IMR-90 (cell line): ENCODE results near the gene MBOAT1.

Source experiments
- CEBPB ChIP-seq: IDR thresholded peaks from 2 replicates; pipeline ENCODE4 v1.6.1; 2012; ENCODE audit warnings: low read depth, low read length, improper control_type of control experiment
- CTCF ChIP-seq: conservative IDR thresholded peaks from 2 replicates; pipeline ENCODE4 v1.5.1; 2012; ENCODE audit warnings: mild to moderate bottlenecking, low read depth, low read length, improper control_type of control experiment
- MAFK ChIP-seq: IDR thresholded peaks from 2 replicates; pipeline ENCODE4 v1.6.1; 2012; ENCODE audit warnings: low read depth, low read length, improper control_type of control experiment
- POLR2A ChIP-seq: IDR thresholded peaks from 2 replicates; pipeline ENCODE4 v1.6.1; 2012; ENCODE audit warnings: mild to moderate bottlenecking, low read depth, low read length
- SMC3 ChIP-seq: fragments of 150-350 bp; IDR thresholded peaks from 2 replicates; pipeline ENCODE4 v1.6.1; 2016; ENCODE audit warnings: low read depth, mild to moderate bottlenecking, antibody characterized with exemption, low read length, moderate library complexity
- TF ChIP-seq, protein P1 (sequence below): fragments of 150-350 bp; IDR thresholded peaks from 2 replicates; pipeline ENCODE4 v1.6.1; 2016; ENCODE audit warnings: low read depth, mild to moderate bottlenecking, low read length, moderate library complexity, borderline replicate concordance

- TF ChIP-seq CEBPB: no peak
- no peak for TF ChIP-seq CTCF
- TF ChIP-seq POLR2A: no peak
- TF ChIP-seq, protein P1, sequence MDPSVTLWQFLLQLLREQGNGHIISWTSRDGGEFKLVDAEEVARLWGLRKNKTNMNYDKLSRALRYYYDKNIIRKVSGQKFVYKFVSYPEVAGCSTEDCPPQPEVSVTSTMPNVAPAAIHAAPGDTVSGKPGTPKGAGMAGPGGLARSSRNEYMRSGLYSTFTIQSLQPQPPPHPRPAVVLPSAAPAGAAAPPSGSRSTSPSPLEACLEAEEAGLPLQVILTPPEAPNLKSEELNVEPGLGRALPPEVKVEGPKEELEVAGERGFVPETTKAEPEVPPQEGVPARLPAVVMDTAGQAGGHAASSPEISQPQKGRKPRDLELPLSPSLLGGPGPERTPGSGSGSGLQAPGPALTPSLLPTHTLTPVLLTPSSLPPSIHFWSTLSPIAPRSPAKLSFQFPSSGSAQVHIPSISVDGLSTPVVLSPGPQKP: no peak
- no peak for TF ChIP-seq SMC3
- TF ChIP-seq MAFK: no peak
These were observed 31.3 kb downstream of the MBOAT1 start for GRCh38 chr6:20180935-20181334.
